IMR-90 (cell line): ENCODE results near the gene COX7A2L. TPM values are rescaled to one million over a fixed set of nuclear protein-coding genes. Genes with fewer than 3 reads are reported as not detected.

ENCODE experiments used
- ATAC-seq: fragments of 200-7000 bp; cut with Tn5 transposase; 2 replicates; pipeline ENCODE4 v1.9.1; 2020; ENCODE audit warnings: low read depth, mild to moderate bottlenecking, moderate library complexity
- BruUV-seq: library from RNA; stranded (reverse); fragments of 400-500 nt; replicated peaks from 2 replicates; lab custom pipeline; 2021; lab: Mats Ljungman, UMichigan
- CTCF ChIA-PET: fragments of 300-600 bp; formaldehyde crosslinking; extraction: SDS; loops from one replicate; lab custom pipeline; 2021; ENCODE audit warnings: antibody characterized with exemption; lab: Yijun Ruan, JAX
- POLR2A ChIA-PET: fragments of 300-600 bp; sonication (Branson Sonifier 250); formaldehyde crosslinking; loops from one replicate; lab custom pipeline; 2022; ENCODE audit warnings: antibody characterized with exemption; ENCODE audit not compliant: unreplicated experiment; lab: Charles Lee
- DNase-seq: peaks from one replicate; pipeline ENCODE4 v3.0.0; 2013
- H2AFZ ChIP-seq: replicated peaks from 2 replicates; pipeline ENCODE3; 2013; ENCODE audit warnings: low read length, mild to moderate bottlenecking; ENCODE audit not compliant: poor library complexity
- H2AK5ac ChIP-seq: 2 replicates; pipeline ENCODE4 v1.6.1; 2013; ENCODE audit warnings: low read depth, low read length, inconsistent platforms
- H2AK9ac ChIP-seq: replicated peaks from 2 replicates; pipeline ENCODE3; 2013; ENCODE audit warnings: mild to moderate bottlenecking, low read depth, low read length, moderate library complexity; ENCODE audit not compliant: poor library complexity
- H2BK120ac ChIP-seq: 2 replicates; pipeline ENCODE4 v1.6.1; 2013; ENCODE audit warnings: low read depth, low read length, inconsistent platforms
- H2BK15ac ChIP-seq: 3 replicates; pipeline ENCODE4 v1.6.1; 2013; ENCODE audit warnings: low read depth, low read length, inconsistent platforms
- H2BK20ac ChIP-seq: 2 replicates; pipeline ENCODE4 v1.6.1; 2013; ENCODE audit warnings: low read depth, mild to moderate bottlenecking, inconsistent platforms, low read length, moderate library complexity
- H2BK5ac ChIP-seq: 2 replicates; pipeline ENCODE4 v1.6.1; 2013; ENCODE audit warnings: mild to moderate bottlenecking, low read depth, low read length, inconsistent platforms; ENCODE audit not compliant: poor library complexity, severe bottlenecking
- H3K14ac ChIP-seq: replicated peaks from 2 replicates; pipeline ENCODE4 v1.6.1; 2013; ENCODE audit warnings: low read depth, low read length, inconsistent platforms
- H3K18ac ChIP-seq: 2 replicates; pipeline ENCODE4 v1.6.1; 2013; ENCODE audit warnings: low read depth, low read length, control low read depth
- H3K23ac ChIP-seq: 2 replicates; pipeline ENCODE4 v1.6.1; 2013; ENCODE audit warnings: low read depth, low read length, inconsistent platforms
- H3K27ac ChIP-seq: 2 replicates; pipeline ENCODE4 v1.5.1; 2013; ENCODE audit warnings: mild to moderate bottlenecking, control low read depth, low read length; ENCODE audit not compliant: insufficient read depth
- H3K27me3 ChIP-seq: 2 replicates; pipeline ENCODE4 v1.6.1; 2013; ENCODE audit warnings: low read length; ENCODE audit not compliant: control insufficient read depth, insufficient read depth
- H3K36me3 ChIP-seq: 2 replicates; pipeline ENCODE4 v1.6.1; 2013; ENCODE audit warnings: low read length, mixed read lengths; ENCODE audit not compliant: control insufficient read depth, insufficient read depth
- H3K4ac ChIP-seq: 2 replicates; pipeline ENCODE4 v1.6.1; 2013; ENCODE audit warnings: low read depth, low read length, inconsistent platforms
- H3K4me1 ChIP-seq: 2 replicates; pipeline ENCODE4 v1.6.1; 2013; ENCODE audit warnings: low read length, mixed read lengths; ENCODE audit not compliant: control insufficient read depth, insufficient read depth
- H3K4me2 ChIP-seq: 2 replicates; pipeline ENCODE4 v1.6.1; 2013; ENCODE audit warnings: low read depth, mild to moderate bottlenecking, control low read depth, low read length, moderate library complexity
- H3K4me3 ChIP-seq: 2 replicates; pipeline ENCODE4 v1.5.1; 2013; ENCODE audit warnings: low read depth, mild to moderate bottlenecking, control low read depth, low read length, moderate library complexity; ENCODE audit not compliant: insufficient read depth
- H3K56ac ChIP-seq: 2 replicates; pipeline ENCODE4 v1.6.1; 2013; ENCODE audit warnings: low read length, inconsistent platforms; ENCODE audit not compliant: insufficient read depth; ENCODE audit errors: extremely low read depth
- H3K79me1 ChIP-seq, 2 experiments: 2 replicates each; pipeline ENCODE4 v1.6.1; 2013; ENCODE audit warnings: low read length in 2 of 2, inconsistent platforms in 1 of 2, low read depth in 1 of 2
- H3K9ac ChIP-seq: 2 replicates; pipeline ENCODE4 v1.6.1; 2013; ENCODE audit warnings: low read depth, low read length, control low read depth
- H3K9me1 ChIP-seq: 2 replicates; pipeline ENCODE4 v1.6.1; 2013; ENCODE audit warnings: low read length, inconsistent platforms; ENCODE audit not compliant: insufficient read depth
- H3K9me3 ChIP-seq: 2 replicates; pipeline ENCODE4 v1.6.1; 2013; ENCODE audit warnings: low read length; ENCODE audit not compliant: control insufficient read depth, insufficient read depth
- H4K20me1 ChIP-seq: 2 replicates; pipeline ENCODE4 v1.6.1; 2013; ENCODE audit warnings: low read length, inconsistent platforms; ENCODE audit not compliant: insufficient read depth
- H4K5ac ChIP-seq: 2 replicates; pipeline ENCODE4 v1.6.1; 2013; ENCODE audit warnings: mild to moderate bottlenecking, low read depth, low read length, control low read depth
- H4K8ac ChIP-seq, 2 experiments: 2 replicates each; pipeline ENCODE4 v1.6.1; 2013; ENCODE audit warnings: low read depth in 2 of 2, low read length in 2 of 2, control low read depth in 1 of 2, inconsistent platforms in 1 of 2
- H4K91ac ChIP-seq: 2 replicates; pipeline ENCODE4 v1.6.1; 2013; ENCODE audit warnings: low read depth, low read length, inconsistent platforms; ENCODE audit not compliant: insufficient read depth
- BHLHE40 ChIP-seq: fragments of 150-350 bp; IDR thresholded peaks from 2 replicates; pipeline ENCODE4 v1.6.1; 2016; ENCODE audit warnings: mild to moderate bottlenecking, low read depth, low read length
- CEBPB ChIP-seq: IDR thresholded peaks from 2 replicates; pipeline ENCODE4 v1.6.1; 2012; ENCODE audit warnings: low read depth, low read length, improper control_type of control experiment
- CHD1 ChIP-seq: IDR thresholded peaks from 2 replicates; pipeline ENCODE4 v1.6.1; 2012; ENCODE audit warnings: low read depth, low read length, improper control_type of control experiment
- CTCF ChIP-seq: conservative IDR thresholded peaks from 2 replicates; pipeline ENCODE4 v1.5.1; 2012; ENCODE audit warnings: mild to moderate bottlenecking, low read depth, low read length, improper control_type of control experiment
- ELK1 ChIP-seq: fragments of 150-350 bp; IDR thresholded peaks from 2 replicates; pipeline ENCODE4 v1.6.1; 2016; ENCODE audit warnings: low read depth, mild to moderate bottlenecking, low read length, moderate library complexity, borderline replicate concordance
- FOS ChIP-seq: fragments of 150-350 bp; IDR thresholded peaks from 2 replicates; pipeline ENCODE4 v1.6.1; 2016; ENCODE audit warnings: low read depth, low read length
- MAFK ChIP-seq: IDR thresholded peaks from 2 replicates; pipeline ENCODE4 v1.6.1; 2012; ENCODE audit warnings: low read depth, low read length, improper control_type of control experiment
- MAZ ChIP-seq: IDR thresholded peaks from 2 replicates; pipeline ENCODE4 v1.6.1; 2012; ENCODE audit warnings: low read depth, mild to moderate bottlenecking, low read length, improper control_type of control experiment, moderate library complexity, borderline replicate concordance
- MXI1 ChIP-seq: IDR thresholded peaks from 2 replicates; pipeline ENCODE4 v1.6.1; 2012; ENCODE audit warnings: low read depth, mild to moderate bottlenecking, low read length, moderate library complexity, borderline replicate concordance
- NFE2L2 ChIP-seq: fragments of 150-350 bp; IDR thresholded peaks from 2 replicates; pipeline ENCODE4 v1.6.1; 2016; ENCODE audit warnings: low read depth, mild to moderate bottlenecking, low read length
- POLR2A ChIP-seq: IDR thresholded peaks from 2 replicates; pipeline ENCODE4 v1.6.1; 2012; ENCODE audit warnings: mild to moderate bottlenecking, low read depth, low read length
- RAD21 ChIP-seq: IDR thresholded peaks from 2 replicates; pipeline ENCODE4 v1.6.1; 2012; ENCODE audit warnings: low read length, improper control_type of control experiment
- RCOR1 ChIP-seq: IDR thresholded peaks from 2 replicates; pipeline ENCODE4 v1.6.1; 2012; ENCODE audit warnings: mild to moderate bottlenecking, low read length, improper control_type of control experiment; ENCODE audit not compliant: insufficient replicate concordance
- RFX5 ChIP-seq: IDR thresholded peaks from 2 replicates; pipeline ENCODE4 v1.8.0; 2012; ENCODE audit warnings: low read depth, mild to moderate bottlenecking, low read length, moderate library complexity
- SMC3 ChIP-seq: fragments of 150-350 bp; IDR thresholded peaks from 2 replicates; pipeline ENCODE4 v1.6.1; 2016; ENCODE audit warnings: low read depth, mild to moderate bottlenecking, antibody characterized with exemption, low read length, moderate library complexity
- USF2 ChIP-seq: fragments of 150-350 bp; IDR thresholded peaks from 2 replicates; pipeline ENCODE4 v1.6.1; 2017; ENCODE audit warnings: mild to moderate bottlenecking, antibody characterized with exemption, low read length, low read depth
- WGBS, 2 experiments: methylation state at CpG; one replicate each; pipeline versions ENCODE4 v1.1.5 to v1.1.7; 2013; ENCODE audit warnings: missing lambda C conversion rate in 2 of 2; ENCODE audit not compliant: insufficient read length in 1 of 2; ENCODE audit errors: extremely low coverage in 2 of 2; 5-methylcytosine and 5-hydroxymethylcytosine counted together
- dilution Hi-C: fragments of 300-500 bp; cut with HindIII; formaldehyde crosslinking; loops from one replicate; pipeline ENCODE4 v1.14.3; 2018; ENCODE audit warnings: low sequenced_read_pairs; ENCODE audit not compliant: unreplicated experiment
- in situ Hi-C: fragments of 300-500 bp; cut with MboI; formaldehyde crosslinking; loops from 3 replicates; pipeline ENCODE4 v1.14.3; 2019; ENCODE audit warnings: low sequenced_read_pairs, inconsistent platforms, mixed read lengths
- intact Hi-C: fragments of 100-400 bp; cut with micrococcal nuclease; formaldehyde crosslinking; loops from 2 replicates; pipeline ENCODE4 v1.10.0; 2022
- polyA plus RNA-seq, 3 experiments: library from polyadenylated mRNA; depleted of rRNA; stranded (reverse); fragments of >200 nt; gene quantifications; 2 replicates each; pipeline ENCODE4 v1.2.3, GENCODE V29; 2012; ENCODE audit warnings: low replicate concordance in 1 of 3
- total RNA-seq: library from RNA; depleted of rRNA; stranded (reverse); fragments of >200 nt; gene quantifications from 2 replicates; pipeline ENCODE4 v1.2.3, GENCODE V29; 2012

The COX7A2L gene
- total and polyA plus RNA-seq, 2 of the 4 experiments (the other 2 are of a cell fraction), result 123 to 132 TPM

GRCh38 chr2:42335514-42336104 is 25.4 kb downstream of the COX7A2L start:
- no peak overlapping the region for H4K91ac ChIP-seq
- no peak for DNase-seq
- no peak overlapping the region for H3K14ac ChIP-seq
- dilution Hi-C loops (no loop called here), in situ Hi-C loops (no loop called here), intact Hi-C loops (no loop called here)
- no peak overlapping the region for H2AK9ac ChIP-seq
- H3K9me3 ChIP-seq, result no peaks in the 10 kb centered on the region
- no peak overlapping the region for H2BK20ac ChIP-seq
- H3K4me1 ChIP-seq, result no peaks in the 10 kb centered on the region
- H2BK120ac ChIP-seq, result no peak overlapping the region
- ChIA-PET POLR2A (no interaction called here), CTCF (no interaction called here)
- no peak overlapping the region for H3K4me2 ChIP-seq
- peaks cover 22 to 49% of the 10 kb centered on the region in 2 experiments for H3K79me1 ChIP-seq
- no peak overlapping the region for H2BK15ac ChIP-seq
- no peaks in the 10 kb centered on the region; the same call in 1 of the 2 replicates for H4K20me1 ChIP-seq
- no peak overlapping the region for H2BK5ac ChIP-seq
- no peak overlapping the region for H3K9ac ChIP-seq
- no peak for ATAC-seq
- no peaks in the 10 kb centered on the region for H3K27me3 ChIP-seq
- no peak overlapping the region for H3K23ac ChIP-seq
- H3K36me3 ChIP-seq, result peaks cover 45% of the 10 kb centered on the region
- H3K18ac ChIP-seq, result no peak overlapping the region
- no peak overlapping the region for H3K27ac ChIP-seq
- no TSS peak for BruUV-seq
- no peak overlapping the region for H2AFZ ChIP-seq
- H3K4me3 ChIP-seq, result no peak overlapping the region
- WGBS, 2 experiments, result 100% methylated on average over 3 of the region's 10 CpGs; no CpG with 5 or more reads in 1 of the 2 experiments
- no peak overlapping the region for H3K56ac ChIP-seq
- H2AK5ac ChIP-seq, result no peak overlapping the region
- TF ChIP-seq SMC3, result no peak
- TF ChIP-seq USF2, result no peak
- no peak for TF ChIP-seq MAFK
- TF ChIP-seq RCOR1, result no peak
- no peak for TF ChIP-seq RFX5
- TF ChIP-seq POLR2A, result no peak
- TF ChIP-seq NFE2L2, result no peak
- TF ChIP-seq FOS, result no peak
- TF ChIP-seq CTCF, result no peak
- no peak for TF ChIP-seq ELK1
- TF ChIP-seq MAZ, result no peak
- TF ChIP-seq CHD1, result no peak
- TF ChIP-seq MXI1, result no peak
- no peak for TF ChIP-seq CEBPB
- no peak for TF ChIP-seq RAD21
- no peak for TF ChIP-seq BHLHE40
- H4K5ac ChIP-seq, result no peak overlapping the region
- H4K8ac ChIP-seq, result no peak overlapping the region
- peaks cover 10% of the 10 kb centered on the region for H3K9me1 ChIP-seq
- H3K4ac ChIP-seq, result no peak overlapping the region
